Sigmoid colon (tissue), 7 donors: Measurements from ENCODE around the gene SLC16A5. TPM values are rescaled to one million over a fixed set of nuclear protein-coding genes. Genes with fewer than 3 reads are reported as not detected.

Experiments
- DNase-seq: peaks from one replicate; pipeline ENCODE4 v3.0.0-alpha.2; 2019
- H3K27ac ChIP-seq, 4 donors: fragments of 200-600 bp; sonication (generic); one replicate each; pipeline ENCODE4 v1.5.1; 2016 to 2019; ENCODE audit warnings: mild to moderate bottlenecking in 1 of 4
- H3K27me3 ChIP-seq, 3 donors: fragments of 200-600 bp; sonication (generic); one replicate each; pipeline ENCODE4 v1.5.1; 2019; ENCODE audit warnings: mild to moderate bottlenecking in 1 of 3
- H3K36me3 ChIP-seq, 4 donors: fragments of 200-600 bp; sonication (generic); one replicate each; pipeline ENCODE4 v1.5.1; 2016 to 2019
- H3K4me1 ChIP-seq, 4 donors: fragments of 200-600 bp; sonication (generic); one replicate each; pipeline ENCODE4 v1.5.1; 2017 to 2019
- H3K4me3 ChIP-seq, 4 donors: fragments of 200-600 bp; sonication (generic); one replicate each; pipeline ENCODE4 v1.5.1; 2017 to 2019; ENCODE audit warnings: mild to moderate bottlenecking in 2 of 4, moderate library complexity in 1 of 4
- H3K9me3 ChIP-seq, 4 donors: fragments of 200-600 bp in 3 of 4; sonication (generic) in 3 of 4; one replicate each; pipeline versions ENCODE4 v1.5.1 to v1.6.1; 2013 to 2019
- EP300 ChIP-seq, 4 donors: sonication (generic); formaldehyde crosslinking; IDR thresholded peaks; one replicate each; pipeline ENCODE4 v1.6.1; 2017; ENCODE audit warnings: antibody characterized with exemption in 4 of 4
- POLR2A ChIP-seq, 2 donors: fragments of 450-650 bp; IDR thresholded peaks; one replicate each; pipeline ENCODE4 v1.6.1; 2016; ENCODE audit warnings: antibody characterized with exemption in 2 of 2, mild to moderate bottlenecking in 2 of 2, moderate library complexity in 2 of 2
- POLR2AphosphoS5 ChIP-seq, 4 donors: sonication (generic); formaldehyde crosslinking; IDR thresholded peaks; one replicate each; pipeline ENCODE4 v1.6.1; 2017; ENCODE audit warnings: antibody characterized with exemption in 4 of 4
- WGBS, 2 donors: extraction: QIAGEN DNeasy Blood & Tissue Kit; methylation state at CpG; one replicate each; pipeline ENCODE4 v1.1.7; 2013; 5-methylcytosine and 5-hydroxymethylcytosine counted together
- intact Hi-C: fragments of 100-400 bp; cut with DNase I; formaldehyde crosslinking; loops from one replicate; pipeline ENCODE4 v1.15.1; 2023
- polyA plus RNA-seq, 3 donors: library from polyadenylated mRNA; stranded (reverse); fragments of 200-250 nt; gene quantifications; one replicate each; pipeline ENCODE4 v1.2.3, GENCODE V29; 2013
- total RNA-seq, 4 donors: library from RNA; depleted of rRNA; stranded (reverse); fragments of >200 nt; gene quantifications; one replicate each; pipeline ENCODE4 v1.1.0, GENCODE V29; 2016
- TF ChIP-seq, protein P1 (sequence below), 4 experiments: fragments of 450-650 bp in 3 of 4; fragments of 200-600 bp in 1 of 4; IDR thresholded peaks; one replicate each; pipeline ENCODE4 v1.5.1; 2016 to 2019; ENCODE audit warnings: antibody characterized with exemption in 4 of 4, mild to moderate bottlenecking in 3 of 4, moderate library complexity in 2 of 4
- donor health status: healthy with polysubstance abuse.
- donor health status: Bipolar disorder and iron deficiency.
- donor health status: healthy.

The SLC16A5 gene
- total and polyA plus RNA-seq, 7 donors: 2.6 to 31.1 (median 8.1) TPM

DNA sequence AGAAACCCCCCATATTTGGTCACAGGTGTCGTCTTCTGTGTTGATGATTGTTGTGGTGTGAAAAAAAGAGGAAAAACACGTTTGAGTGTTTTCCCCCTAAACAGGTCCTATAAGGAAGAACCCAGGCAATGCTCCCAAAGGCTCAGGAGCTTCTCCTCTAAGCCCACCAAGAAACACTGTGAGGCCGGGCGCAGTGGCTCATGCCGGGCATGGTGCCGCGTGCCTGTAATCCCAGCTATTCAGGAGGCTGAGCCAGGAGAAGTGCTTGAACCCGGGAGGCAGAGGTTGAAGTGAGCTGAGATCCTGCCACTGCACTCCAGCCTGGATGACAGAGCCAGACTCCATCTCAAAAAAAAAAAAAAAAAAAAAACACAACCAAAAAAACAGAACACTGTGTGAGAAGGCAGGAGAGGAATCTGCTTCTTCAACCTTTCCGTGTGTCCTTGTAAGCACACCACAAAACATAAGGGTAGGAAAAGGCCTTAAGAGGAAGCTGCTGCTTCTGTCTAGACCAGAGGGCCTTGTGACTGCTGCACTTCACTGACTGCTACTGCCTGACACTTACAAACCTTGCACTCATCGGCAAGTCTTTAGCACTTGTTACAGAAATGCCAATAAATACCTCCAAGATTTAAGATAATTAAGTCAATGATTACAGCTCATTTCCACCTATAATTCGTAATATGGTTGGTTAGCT is 57.2 kb downstream of the SLC16A5 start:
- Histone ChIP-seq H3K36me3 (peaks cover 0 to 38% (median 5%) of the 10 kb centered on the region in 4 donors), H3K9me3 (no peaks in the 10 kb centered on the region), H3K27ac (no peak overlapping the region), H3K4me1 (no peaks in the 10 kb centered on the region), H3K27me3 (no peaks in the 10 kb centered on the region), H3K4me3 (no peak overlapping the region)
- no peak for DNase-seq
- TF ChIP-seq, protein P1, sequence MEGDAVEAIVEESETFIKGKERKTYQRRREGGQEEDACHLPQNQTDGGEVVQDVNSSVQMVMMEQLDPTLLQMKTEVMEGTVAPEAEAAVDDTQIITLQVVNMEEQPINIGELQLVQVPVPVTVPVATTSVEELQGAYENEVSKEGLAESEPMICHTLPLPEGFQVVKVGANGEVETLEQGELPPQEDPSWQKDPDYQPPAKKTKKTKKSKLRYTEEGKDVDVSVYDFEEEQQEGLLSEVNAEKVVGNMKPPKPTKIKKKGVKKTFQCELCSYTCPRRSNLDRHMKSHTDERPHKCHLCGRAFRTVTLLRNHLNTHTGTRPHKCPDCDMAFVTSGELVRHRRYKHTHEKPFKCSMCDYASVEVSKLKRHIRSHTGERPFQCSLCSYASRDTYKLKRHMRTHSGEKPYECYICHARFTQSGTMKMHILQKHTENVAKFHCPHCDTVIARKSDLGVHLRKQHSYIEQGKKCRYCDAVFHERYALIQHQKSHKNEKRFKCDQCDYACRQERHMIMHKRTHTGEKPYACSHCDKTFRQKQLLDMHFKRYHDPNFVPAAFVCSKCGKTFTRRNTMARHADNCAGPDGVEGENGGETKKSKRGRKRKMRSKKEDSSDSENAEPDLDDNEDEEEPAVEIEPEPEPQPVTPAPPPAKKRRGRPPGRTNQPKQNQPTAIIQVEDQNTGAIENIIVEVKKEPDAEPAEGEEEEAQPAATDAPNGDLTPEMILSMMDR (IDR thresholded peaks at IDR 0.05): no peak
- TF ChIP-seq POLR2AphosphoS5 (IDR thresholded peaks at IDR 0.05): no peak
- TF ChIP-seq POLR2A (IDR thresholded peaks at IDR 0.05): no peak
- no peak for TF ChIP-seq EP300 (IDR thresholded peaks at IDR 0.05)
- intact Hi-C loops: no loop called here
- 91 to 93% methylated on average over 11 of the region's 11 CpGs for WGBS, 2 donors

DNA sequence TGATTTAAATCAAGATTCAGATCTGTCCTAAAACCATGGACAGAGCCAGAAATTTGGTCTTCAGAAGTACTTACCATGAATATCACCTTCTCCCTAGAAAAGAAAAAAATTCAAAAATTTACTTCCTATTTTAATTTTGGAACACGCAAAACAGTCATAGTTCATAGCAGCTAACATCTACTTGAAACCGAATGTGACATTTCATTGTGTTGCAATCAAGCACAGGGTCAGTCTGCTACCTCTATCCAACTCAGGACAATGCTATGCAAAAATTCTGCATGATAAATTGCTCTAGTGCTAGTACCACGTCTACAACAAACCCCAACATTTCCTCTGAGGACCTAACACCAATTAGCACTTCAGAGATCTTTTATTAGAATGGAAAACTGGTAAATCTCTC is 58.8 kb downstream of the SLC16A5 start:
- Histone ChIP-seq H3K27ac (no peak overlapping the region), H3K27me3 (no peaks in the 10 kb centered on the region), H3K4me3 (no peak overlapping the region), H3K4me1 (no peaks in the 10 kb centered on the region), H3K36me3 (peaks cover 0 to 38% (median 5%) of the 10 kb centered on the region in 4 donors), H3K9me3 (no peaks in the 10 kb centered on the region)
- WGBS, 2 donors: 87 to 92% methylated on average over 3 of the region's 3 CpGs
- no peak for DNase-seq
- TF ChIP-seq EP300 (IDR thresholded peaks at IDR 0.05) (no peak), POLR2A (IDR thresholded peaks at IDR 0.05) (no peak), POLR2AphosphoS5 (IDR thresholded peaks at IDR 0.05) (no peak)
- TF ChIP-seq, protein P1 (IDR thresholded peaks at IDR 0.05): no peak
- intact Hi-C loops: no loop called here

DNA sequence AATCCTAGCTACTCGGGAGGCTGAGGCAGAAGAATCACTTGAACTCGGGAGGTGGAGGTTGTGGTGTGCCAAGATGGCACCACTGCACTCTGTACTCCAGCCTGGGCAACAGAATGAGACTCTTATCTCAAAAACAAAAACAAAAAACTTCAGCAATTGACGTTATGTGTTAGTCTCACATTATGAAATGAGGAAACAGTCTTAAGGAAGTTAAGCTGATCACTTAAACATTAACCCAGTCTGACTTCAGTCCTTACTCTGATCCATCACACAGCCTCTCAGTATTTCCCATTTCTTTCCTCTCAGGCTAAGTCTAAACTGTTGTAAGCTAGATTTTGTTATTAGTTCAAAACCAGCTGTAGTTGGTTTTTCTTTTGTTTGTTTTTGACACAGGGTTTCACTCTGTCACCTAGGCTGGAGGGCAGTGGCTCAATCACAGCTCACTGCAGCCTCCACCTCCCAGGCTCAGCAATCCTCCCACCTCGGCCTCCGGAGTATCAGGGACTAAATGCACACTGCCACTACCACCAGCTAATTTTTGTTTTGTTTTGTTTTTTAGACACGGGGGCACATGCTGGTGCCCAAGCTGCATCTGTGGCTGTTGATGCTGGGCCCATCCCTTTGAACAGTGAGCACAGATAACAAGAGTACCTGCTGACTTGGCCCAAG is 60.3 kb downstream of the SLC16A5 start:
- intact Hi-C loops: no loop called here
- Histone ChIP-seq H3K4me3 (no peak overlapping the region), H3K36me3 (peaks cover 0 to 38% (median 5%) of the 10 kb centered on the region in 4 donors), H3K27ac (no peak overlapping the region), H3K9me3 (no peaks in the 10 kb centered on the region), H3K4me1 (peaks cover 0 to 4% (median 2%) of the 10 kb centered on the region in 4 donors), H3K27me3 (no peaks in the 10 kb centered on the region)
- TF ChIP-seq EP300 (IDR thresholded peaks at IDR 0.05) (no peak), POLR2AphosphoS5 (IDR thresholded peaks at IDR 0.05) (no peak), POLR2A (IDR thresholded peaks at IDR 0.05) (no peak)
- TF ChIP-seq, protein P1 (IDR thresholded peaks at IDR 0.05): no peak
- WGBS, 2 donors: 42 to 78% methylated on average over 6 of the region's 6 CpGs
- DNase-seq: no peak

DNA sequence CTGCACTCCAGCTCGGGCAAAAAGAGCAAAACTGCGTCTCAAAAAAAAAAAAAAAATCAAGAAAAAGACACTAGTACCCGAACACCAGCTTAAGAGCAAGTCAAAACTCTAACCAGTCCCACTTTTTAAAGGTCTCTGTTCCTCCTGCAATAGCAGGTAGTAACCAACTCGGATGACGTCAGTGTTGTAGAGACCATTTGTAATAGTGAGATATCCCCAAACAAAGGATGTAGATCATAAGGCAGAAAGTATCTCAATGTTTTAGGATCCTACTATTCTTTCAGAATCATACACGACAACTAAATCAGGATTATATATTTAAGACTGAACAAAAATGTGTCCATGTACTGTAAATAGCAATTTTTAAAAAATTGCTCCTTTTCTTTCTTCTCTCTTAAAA is 64.2 kb downstream of the SLC16A5 start:
- Histone ChIP-seq H3K9me3 (no peaks in the 10 kb centered on the region), H3K4me3 (no peak overlapping the region), H3K27me3 (no peaks in the 10 kb centered on the region), H3K36me3 (peaks cover 0 to 14% (median 2%) of the 10 kb centered on the region in 4 donors), H3K27ac (no peak overlapping the region), H3K4me1 (peaks cover 5 to 19% (median 14%) of the 10 kb centered on the region in 4 donors)
- 89 to 92% methylated on average over 6 of the region's 6 CpGs for WGBS, 2 donors
- TF ChIP-seq EP300 (IDR thresholded peaks at IDR 0.05): no peak
- no peak for DNase-seq
- intact Hi-C loops: no loop called here

DNA sequence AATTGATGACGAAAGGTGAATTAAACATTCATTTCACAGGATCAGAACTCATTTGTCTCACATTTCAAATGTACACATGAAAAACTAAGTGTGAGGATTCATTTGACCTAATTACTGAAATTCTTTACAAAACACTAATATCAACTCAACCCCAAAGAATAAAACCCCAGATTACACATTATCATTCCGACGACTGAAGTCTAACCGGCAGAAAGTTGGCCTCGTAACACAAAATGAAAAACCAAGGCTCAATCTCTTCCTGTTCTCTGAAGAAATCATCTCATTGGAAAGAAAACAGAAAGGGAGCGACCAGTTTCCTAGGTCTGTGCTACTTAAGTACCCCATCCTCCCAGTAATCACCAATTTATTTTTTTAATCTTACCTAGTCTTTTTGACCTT is 64.8 kb downstream of the SLC16A5 start:
- Histone ChIP-seq H3K27me3 (no peaks in the 10 kb centered on the region), H3K9me3 (no peaks in the 10 kb centered on the region), H3K4me1 (peaks cover 5 to 19% (median 14%) of the 10 kb centered on the region in 4 donors), H3K27ac (no peak overlapping the region), H3K36me3 (peaks cover 0 to 8% (median 0%) of the 10 kb centered on the region in 4 donors), H3K4me3 (no peak overlapping the region)
- TF ChIP-seq EP300 (IDR thresholded peaks at IDR 0.05) (no peak), POLR2A (IDR thresholded peaks at IDR 0.05) (no peak), POLR2AphosphoS5 (IDR thresholded peaks at IDR 0.05) (no peak)
- TF ChIP-seq, protein P1 (IDR thresholded peaks at IDR 0.05): no peak
- WGBS, 2 donors: 88 to 90% methylated on average over 6 of the region's 6 CpGs
- intact Hi-C loops: no loop called here
- no peak for DNase-seq
